PFSK-1 (cell line): Measurements from ENCODE around the gene FH.

ENCODE experiments used
- FOXP2 ChIP-seq: optimal IDR thresholded peaks from 2 replicates; pipeline ENCODE3; 2011; ENCODE audit warnings: borderline replicate concordance, control low read depth, inconsistent platforms; ENCODE audit not compliant: insufficient read depth; ENCODE audit errors: extremely low read length, extremely low read depth
- POLR2AphosphoS5 ChIP-seq: IDR thresholded peaks from 2 replicates; pipeline ENCODE4 v1.6.1; 2012; ENCODE audit warnings: low read depth, mild to moderate bottlenecking, control low read depth, low read length, moderate library complexity
- SIN3A ChIP-seq: IDR thresholded peaks from 2 replicates; pipeline ENCODE4 v1.6.1; 2012; ENCODE audit warnings: mild to moderate bottlenecking, low read length, moderate library complexity, borderline replicate concordance; ENCODE audit not compliant: insufficient read depth
- TAF1 ChIP-seq: IDR thresholded peaks from 2 replicates; pipeline ENCODE4 v1.6.1; 2012; ENCODE audit warnings: low read length, control low read depth, borderline replicate concordance; ENCODE audit not compliant: insufficient read depth
- TF ChIP-seq, protein P1 (sequence below), 2 experiments: IDR thresholded peaks; 2 replicates each; pipeline versions ENCODE4 v1.6.1 to v1.8.0; 2011 to 2012; ENCODE audit warnings: low read depth in 2 of 2, low read length in 2 of 2, control low read depth in 1 of 2, inconsistent platforms in 1 of 2, mild to moderate bottlenecking in 1 of 2, moderate library complexity in 1 of 2; ENCODE audit not compliant: insufficient read depth in 1 of 2

The FH gene

DNA sequence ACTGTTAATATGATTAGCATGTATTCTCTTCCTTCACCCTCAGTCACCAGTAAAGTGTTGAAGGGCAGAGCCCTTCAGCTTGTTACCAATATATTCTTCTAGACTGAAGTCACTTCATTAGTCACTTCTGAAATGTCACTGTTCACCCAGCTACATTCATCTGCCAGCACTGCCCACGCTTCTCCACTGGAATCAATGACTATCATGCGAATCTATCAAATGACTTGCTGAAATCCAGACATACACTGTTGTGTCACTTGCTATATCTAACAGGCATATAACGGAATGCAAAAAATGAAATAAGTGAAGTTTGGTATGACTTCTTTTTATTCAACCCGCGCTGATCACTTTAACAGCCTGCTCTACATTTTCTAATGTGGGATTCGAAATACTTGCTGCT is 16.1 kb downstream of the FH start:
- TF ChIP-seq SIN3A (no peak), FOXP2 (no peak), TAF1 (no peak), POLR2AphosphoS5 (no peak)
- TF ChIP-seq, protein P1, sequence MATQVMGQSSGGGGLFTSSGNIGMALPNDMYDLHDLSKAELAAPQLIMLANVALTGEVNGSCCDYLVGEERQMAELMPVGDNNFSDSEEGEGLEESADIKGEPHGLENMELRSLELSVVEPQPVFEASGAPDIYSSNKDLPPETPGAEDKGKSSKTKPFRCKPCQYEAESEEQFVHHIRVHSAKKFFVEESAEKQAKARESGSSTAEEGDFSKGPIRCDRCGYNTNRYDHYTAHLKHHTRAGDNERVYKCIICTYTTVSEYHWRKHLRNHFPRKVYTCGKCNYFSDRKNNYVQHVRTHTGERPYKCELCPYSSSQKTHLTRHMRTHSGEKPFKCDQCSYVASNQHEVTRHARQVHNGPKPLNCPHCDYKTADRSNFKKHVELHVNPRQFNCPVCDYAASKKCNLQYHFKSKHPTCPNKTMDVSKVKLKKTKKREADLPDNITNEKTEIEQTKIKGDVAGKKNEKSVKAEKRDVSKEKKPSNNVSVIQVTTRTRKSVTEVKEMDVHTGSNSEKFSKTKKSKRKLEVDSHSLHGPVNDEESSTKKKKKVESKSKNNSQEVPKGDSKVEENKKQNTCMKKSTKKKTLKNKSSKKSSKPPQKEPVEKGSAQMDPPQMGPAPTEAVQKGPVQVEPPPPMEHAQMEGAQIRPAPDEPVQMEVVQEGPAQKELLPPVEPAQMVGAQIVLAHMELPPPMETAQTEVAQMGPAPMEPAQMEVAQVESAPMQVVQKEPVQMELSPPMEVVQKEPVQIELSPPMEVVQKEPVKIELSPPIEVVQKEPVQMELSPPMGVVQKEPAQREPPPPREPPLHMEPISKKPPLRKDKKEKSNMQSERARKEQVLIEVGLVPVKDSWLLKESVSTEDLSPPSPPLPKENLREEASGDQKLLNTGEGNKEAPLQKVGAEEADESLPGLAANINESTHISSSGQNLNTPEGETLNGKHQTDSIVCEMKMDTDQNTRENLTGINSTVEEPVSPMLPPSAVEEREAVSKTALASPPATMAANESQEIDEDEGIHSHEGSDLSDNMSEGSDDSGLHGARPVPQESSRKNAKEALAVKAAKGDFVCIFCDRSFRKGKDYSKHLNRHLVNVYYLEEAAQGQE (IDR thresholded peaks at IDR 0.05; ENCODE audit: insufficient read depth in 1 of 2, low read depth in 2 of 2, low read length in 2 of 2), result no peak

DNA sequence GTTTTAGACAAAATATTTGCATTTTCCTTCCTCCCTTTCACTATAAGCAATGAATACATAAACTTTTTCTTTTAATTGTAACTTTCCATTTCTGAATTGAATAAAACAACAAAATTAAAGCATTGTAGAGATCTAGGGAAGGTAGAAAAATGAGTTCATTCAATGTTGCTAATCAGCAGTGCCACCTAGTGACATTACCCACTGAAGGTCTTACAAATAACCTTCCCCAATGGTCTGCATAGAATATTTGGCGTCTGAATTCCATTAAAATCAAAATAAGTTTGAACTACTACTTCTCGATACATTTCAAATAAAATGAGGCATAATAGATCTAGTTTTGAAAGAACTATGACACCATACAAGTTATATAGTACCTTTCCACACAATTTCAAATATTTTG is 19.6 kb downstream of the FH start:
- TF ChIP-seq POLR2AphosphoS5, result no peak
- no peak for TF ChIP-seq SIN3A
- no peak for TF ChIP-seq TAF1
- TF ChIP-seq FOXP2, result no peak
- TF ChIP-seq, protein P1 (IDR thresholded peaks at IDR 0.05; ENCODE audit: insufficient read depth in 1 of 2, low read depth in 2 of 2, low read length in 2 of 2), result no peak

DNA sequence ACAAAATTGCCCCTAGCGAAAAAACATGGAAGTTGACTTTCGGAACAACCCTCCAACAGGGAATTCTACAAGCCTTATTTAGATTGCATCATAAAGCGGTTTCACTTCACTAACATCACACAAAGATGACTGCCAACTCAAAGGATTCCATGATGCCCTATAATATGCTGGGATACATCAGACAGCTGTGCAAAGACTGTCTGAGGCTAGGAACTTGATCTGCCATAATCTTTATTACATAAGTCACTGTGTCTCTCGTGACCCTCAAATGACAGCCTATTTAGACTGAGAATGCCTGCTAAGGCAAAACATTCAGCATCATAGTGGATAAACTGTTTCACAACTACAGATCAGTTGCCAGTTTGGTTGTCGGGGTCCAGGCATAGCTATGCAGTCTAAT is 23.8 kb downstream of the FH start:
- no peak for TF ChIP-seq POLR2AphosphoS5
- TF ChIP-seq, protein P1 (IDR thresholded peaks at IDR 0.05; ENCODE audit: insufficient read depth in 1 of 2, low read depth in 2 of 2, low read length in 2 of 2), result no peak
- TF ChIP-seq FOXP2, result no peak
- no peak for TF ChIP-seq TAF1
- TF ChIP-seq SIN3A, result no peak

DNA sequence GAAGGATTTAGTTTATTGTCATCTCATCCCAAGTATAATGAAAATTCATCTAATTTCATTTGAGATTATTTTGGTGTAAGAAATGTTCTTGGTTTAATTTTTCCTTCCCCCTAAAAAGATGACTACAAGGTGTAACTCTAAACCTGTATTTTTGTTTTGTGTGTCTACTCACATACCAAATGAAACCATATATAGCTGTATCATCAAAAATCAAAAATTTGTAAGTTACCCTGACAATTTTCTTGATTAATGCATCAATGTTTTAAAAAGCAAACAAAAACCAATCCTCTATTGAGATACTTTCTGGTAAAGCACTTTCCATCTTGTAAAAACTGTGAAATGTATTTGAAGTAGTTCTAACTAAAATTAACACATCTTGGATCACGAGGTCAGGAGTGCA is 30.8 kb downstream of the FH start:
- TF ChIP-seq POLR2AphosphoS5 (no peak), TAF1 (no peak), SIN3A (no peak), FOXP2 (no peak)
- TF ChIP-seq, protein P1 (IDR thresholded peaks at IDR 0.05; ENCODE audit: insufficient read depth in 1 of 2, low read depth in 2 of 2, low read length in 2 of 2), result no peak

DNA sequence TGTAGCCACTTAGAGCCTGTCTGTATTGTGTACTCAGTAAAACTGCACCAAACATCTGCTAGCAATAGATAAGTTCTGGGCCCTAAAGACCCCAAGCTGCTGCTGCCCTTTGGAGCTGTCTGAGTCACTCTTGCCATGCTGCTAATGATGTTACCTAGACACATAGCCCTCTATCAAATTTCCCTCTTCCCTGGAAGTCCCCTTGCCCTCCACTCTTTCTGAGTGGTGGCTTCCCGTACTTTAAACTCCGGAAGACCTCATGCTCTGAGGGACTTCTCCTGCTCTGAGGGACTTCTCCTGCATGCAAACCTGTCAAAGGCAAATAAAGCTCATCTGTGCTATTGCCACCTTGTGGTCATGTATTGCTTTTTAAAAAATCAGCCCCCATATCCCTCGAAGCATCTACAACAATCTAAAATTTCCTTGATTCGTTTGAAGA is 34.0 kb downstream of the FH start:
- TF ChIP-seq SIN3A (no peak), FOXP2 (no peak), TAF1 (no peak), POLR2AphosphoS5 (no peak)
- TF ChIP-seq, protein P1 (IDR thresholded peaks at IDR 0.05; ENCODE audit: insufficient read depth in 1 of 2, low read depth in 2 of 2, low read length in 2 of 2), result no peak
